Neutrophil (primary cell): Measurements from ENCODE around the gene CAMTA1.

Experiments used
- H3K27ac ChIP-seq: fragments of 200-600 bp; sonication (generic); 2 replicates; pipeline ENCODE4 v1.5.1; 2016; ENCODE audit warnings: mild to moderate bottlenecking, moderate library complexity
- H3K27me3 ChIP-seq: fragments of 200-600 bp; sonication (generic); 2 replicates; pipeline ENCODE4 v1.6.0; 2016; ENCODE audit warnings: mild to moderate bottlenecking
- H3K36me3 ChIP-seq: fragments of 200-600 bp; sonication (generic); 2 replicates; pipeline ENCODE4 v1.5.1; 2017
- H3K4me1 ChIP-seq, 2 experiments: fragments of 200-600 bp in 1 of 2; sonication (generic) in 1 of 2; 1 replicate in 1 of 2; 2 replicates in 1 of 2; pipeline versions ENCODE4 v1.5.1 to v1.6.1; 2013 to 2016; ENCODE audit warnings: low read depth in 1 of 2, low read length in 1 of 2, mild to moderate bottlenecking in 1 of 2, moderate library complexity in 1 of 2; ENCODE audit not compliant: control insufficient read depth in 1 of 2, insufficient read depth in 1 of 2
- H3K4me3 ChIP-seq, 2 experiments: fragments of 200-600 bp in 1 of 2; sonication (generic) in 1 of 2; 1 replicate in 1 of 2; 2 replicates in 1 of 2; pipeline ENCODE4 v1.5.1; 2013 to 2016; ENCODE audit warnings: low read depth in 1 of 2, low read length in 1 of 2, mild to moderate bottlenecking in 1 of 2, moderate library complexity in 1 of 2
- H3K9me3 ChIP-seq: fragments of 200-600 bp; sonication (generic); 2 replicates; pipeline ENCODE4 v1.5.1; 2016
- TF ChIP-seq, protein P1 (sequence below): fragments of 200-600 bp; sonication (generic); IDR thresholded peaks from 2 replicates; pipeline ENCODE4 v1.5.1; 2016; ENCODE audit warnings: antibody characterized with exemption

Gene CAMTA1

DNA sequence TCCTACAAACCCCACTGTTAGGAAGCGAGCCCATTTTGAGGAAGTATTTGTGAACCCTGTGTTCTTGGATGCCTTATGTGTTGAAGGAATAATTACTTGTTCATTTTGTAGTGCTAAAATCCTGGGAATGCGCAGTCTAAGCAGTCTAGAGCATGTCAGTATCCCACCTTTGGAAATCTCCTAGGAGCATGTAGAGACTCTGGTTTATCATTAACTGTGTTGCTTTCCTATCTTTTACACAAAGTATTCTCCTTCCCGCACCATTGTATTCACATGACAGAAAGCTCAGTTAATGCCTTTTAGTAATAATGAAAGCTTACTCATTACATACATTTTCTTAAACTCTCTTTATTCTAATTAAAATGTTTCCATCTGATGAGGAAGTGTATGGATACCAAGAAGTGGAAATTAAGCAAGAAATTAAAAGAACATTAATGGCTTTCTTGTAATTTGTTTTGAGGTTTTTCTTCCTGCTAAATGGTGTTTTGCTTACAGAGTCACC lies 99.4 kb downstream of the CAMTA1 start:
- Histone ChIP-seq H3K9me3 (no peaks in the 10 kb centered on the region), H3K27me3 (no peaks in the 10 kb centered on the region), H3K4me3 (no peak overlapping the region), H3K36me3 (no peaks in the 10 kb centered on the region), H3K27ac (no peak overlapping the region), H3K4me1 (no peaks in the 10 kb centered on the region)
- TF ChIP-seq, protein P1, sequence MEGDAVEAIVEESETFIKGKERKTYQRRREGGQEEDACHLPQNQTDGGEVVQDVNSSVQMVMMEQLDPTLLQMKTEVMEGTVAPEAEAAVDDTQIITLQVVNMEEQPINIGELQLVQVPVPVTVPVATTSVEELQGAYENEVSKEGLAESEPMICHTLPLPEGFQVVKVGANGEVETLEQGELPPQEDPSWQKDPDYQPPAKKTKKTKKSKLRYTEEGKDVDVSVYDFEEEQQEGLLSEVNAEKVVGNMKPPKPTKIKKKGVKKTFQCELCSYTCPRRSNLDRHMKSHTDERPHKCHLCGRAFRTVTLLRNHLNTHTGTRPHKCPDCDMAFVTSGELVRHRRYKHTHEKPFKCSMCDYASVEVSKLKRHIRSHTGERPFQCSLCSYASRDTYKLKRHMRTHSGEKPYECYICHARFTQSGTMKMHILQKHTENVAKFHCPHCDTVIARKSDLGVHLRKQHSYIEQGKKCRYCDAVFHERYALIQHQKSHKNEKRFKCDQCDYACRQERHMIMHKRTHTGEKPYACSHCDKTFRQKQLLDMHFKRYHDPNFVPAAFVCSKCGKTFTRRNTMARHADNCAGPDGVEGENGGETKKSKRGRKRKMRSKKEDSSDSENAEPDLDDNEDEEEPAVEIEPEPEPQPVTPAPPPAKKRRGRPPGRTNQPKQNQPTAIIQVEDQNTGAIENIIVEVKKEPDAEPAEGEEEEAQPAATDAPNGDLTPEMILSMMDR, result no peak

DNA sequence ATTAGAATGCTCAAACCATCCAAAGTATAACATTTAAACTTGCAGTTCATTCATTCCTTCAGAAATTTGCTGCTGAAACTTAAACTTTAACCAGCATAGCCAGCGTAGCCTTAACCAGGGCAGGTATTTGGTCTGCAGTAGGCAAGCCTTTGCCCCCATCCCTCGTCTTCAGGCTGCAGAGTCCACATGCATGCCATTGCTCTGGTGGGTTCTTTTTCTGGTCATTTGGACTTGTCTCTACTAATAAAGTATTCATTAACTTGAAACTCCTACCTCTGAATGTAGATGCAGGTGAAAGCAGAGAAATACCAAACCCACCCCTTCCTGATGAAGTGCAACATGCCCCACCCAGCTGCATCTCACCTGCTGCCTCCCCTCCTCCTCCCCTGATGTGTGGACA lies 100.2 kb downstream of the CAMTA1 start:
- no peak overlapping the region for H3K27ac ChIP-seq
- H3K9me3 ChIP-seq, result no peaks in the 10 kb centered on the region
- no peaks in the 10 kb centered on the region for H3K27me3 ChIP-seq
- H3K4me3 ChIP-seq, result no peak overlapping the region
- H3K36me3 ChIP-seq, result no peaks in the 10 kb centered on the region
- H3K4me1 ChIP-seq, result no peaks in the 10 kb centered on the region
- TF ChIP-seq, protein P1, result no peak

DNA sequence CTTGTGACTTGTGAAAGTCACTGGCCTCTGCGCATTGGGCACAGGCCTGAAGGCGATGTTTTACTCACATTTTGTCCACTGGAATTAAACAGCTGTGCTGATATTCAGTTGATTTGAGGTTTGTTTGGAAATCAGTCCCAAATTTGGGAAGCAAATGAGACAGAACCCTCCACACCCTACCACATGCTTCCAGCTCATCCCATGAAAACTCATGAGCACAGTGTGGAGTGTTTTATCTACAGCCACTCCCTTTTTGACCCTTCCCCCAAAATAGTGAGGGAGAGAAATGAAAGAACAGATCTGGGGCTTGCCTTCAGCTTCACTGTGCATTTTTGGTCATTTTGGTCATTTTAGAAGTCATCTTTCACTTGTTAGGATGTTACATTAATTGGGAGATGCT lies 101.3 kb downstream of the CAMTA1 start:
- no peaks in the 10 kb centered on the region for H3K27me3 ChIP-seq
- H3K4me3 ChIP-seq, result no peak overlapping the region
- H3K36me3 ChIP-seq, result no peaks in the 10 kb centered on the region
- TF ChIP-seq, protein P1, result no peak
- H3K4me1 ChIP-seq, result no peaks in the 10 kb centered on the region
- no peaks in the 10 kb centered on the region for H3K9me3 ChIP-seq
- no peak overlapping the region for H3K27ac ChIP-seq

DNA sequence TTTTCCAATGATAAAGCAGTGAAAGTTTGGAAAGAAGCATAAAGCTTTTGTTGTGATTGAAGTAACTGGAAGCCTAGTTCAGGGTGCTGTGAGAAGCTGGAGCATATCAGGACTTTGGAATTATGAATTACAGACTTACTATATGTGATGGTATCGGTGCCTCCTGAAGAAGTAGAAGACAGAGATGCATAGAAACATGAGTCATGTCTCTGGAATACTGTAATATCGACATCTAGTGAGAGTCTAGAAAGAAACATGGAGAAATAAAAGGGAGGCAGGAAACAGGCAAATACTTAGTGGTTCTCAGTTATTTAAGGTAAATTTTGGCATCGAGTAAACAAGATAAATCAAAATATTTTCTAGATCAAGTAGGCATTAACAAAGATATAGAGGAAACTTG lies 103.0 kb downstream of the CAMTA1 start:
- H3K9me3 ChIP-seq, result no peaks in the 10 kb centered on the region
- no peaks in the 10 kb centered on the region for H3K4me1 ChIP-seq
- H3K27ac ChIP-seq, result no peak overlapping the region
- H3K4me3 ChIP-seq, result no peak overlapping the region
- H3K27me3 ChIP-seq, result no peaks in the 10 kb centered on the region
- no peaks in the 10 kb centered on the region for H3K36me3 ChIP-seq
- TF ChIP-seq, protein P1, result no peak

DNA sequence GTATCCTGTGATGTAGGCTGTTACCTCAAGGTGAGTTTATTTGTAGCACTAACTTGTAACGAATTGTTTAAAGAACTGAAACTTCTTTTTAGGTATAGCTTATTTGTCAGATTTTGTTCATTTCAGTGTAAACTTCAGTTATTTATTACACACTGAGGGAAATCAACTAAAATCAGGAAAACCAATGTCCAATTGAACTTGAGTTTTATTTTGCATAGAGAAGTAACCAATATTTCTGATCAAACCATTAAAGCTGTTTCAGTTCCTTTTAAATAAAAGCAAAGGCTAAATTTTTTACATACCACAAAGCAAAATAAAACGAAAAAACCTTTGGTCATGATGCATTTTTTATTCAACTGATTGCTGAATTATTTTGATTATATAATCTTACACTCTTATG lies 103.6 kb downstream of the CAMTA1 start:
- TF ChIP-seq, protein P1, result no peak
- Histone ChIP-seq H3K9me3 (no peaks in the 10 kb centered on the region), H3K4me3 (no peak overlapping the region), H3K27me3 (no peaks in the 10 kb centered on the region), H3K4me1 (no peaks in the 10 kb centered on the region), H3K36me3 (no peaks in the 10 kb centered on the region), H3K27ac (no peak overlapping the region)
